GM19238 (cell line): ENCODE measurements around the gene AP2A2.

Experiments used
- DNase-seq: peaks from one replicate; pipeline ENCODE4 v3.0.0; 2011; ENCODE audit warnings: low spot score; ENCODE audit not compliant: insufficient read length

The AP2A2 gene

DNA sequence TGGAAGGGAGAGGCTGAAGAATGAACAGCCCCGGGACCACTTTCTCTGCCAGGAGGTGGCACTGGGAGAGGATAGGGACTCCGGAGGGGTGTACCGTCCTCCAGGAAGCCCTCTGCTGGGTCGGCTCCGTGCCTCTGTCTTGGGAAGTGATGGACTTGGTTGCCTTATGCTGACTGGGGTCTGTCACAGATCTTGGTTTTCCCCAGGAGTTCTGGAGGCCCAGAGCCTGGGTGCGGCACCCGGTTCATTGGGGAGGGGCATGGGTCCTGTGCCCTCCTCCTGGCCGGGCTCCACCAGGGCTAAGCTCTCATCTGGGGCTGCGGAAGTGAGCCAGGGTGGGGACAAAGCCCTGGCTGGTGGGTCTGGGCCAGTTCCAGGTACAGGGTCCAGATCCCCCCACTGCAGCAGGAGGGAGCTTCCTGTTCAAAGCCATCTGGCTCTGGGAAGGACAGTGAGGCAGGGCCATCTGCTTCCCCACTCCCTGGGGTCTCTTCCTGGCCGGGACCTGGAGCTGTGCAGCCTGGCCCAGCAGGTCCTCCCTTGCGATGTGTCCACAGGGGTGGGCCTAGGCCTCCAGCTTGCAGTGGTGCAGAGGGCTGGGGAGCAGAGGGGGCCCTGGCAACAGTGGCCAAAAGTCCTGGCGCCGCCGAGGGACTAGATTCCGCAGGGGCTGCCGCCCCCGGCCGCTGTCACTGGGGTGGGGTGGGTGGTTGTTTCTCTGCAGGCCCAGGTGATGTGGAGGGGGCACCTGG lies 1.1 kb upstream of the AP2A2 start:
- DNase-seq: no peak

- DNase-seq: no peak
Observed at GRCh38 chr11:925158-925495, 543 bp upstream of the AP2A2 start.

DNA sequence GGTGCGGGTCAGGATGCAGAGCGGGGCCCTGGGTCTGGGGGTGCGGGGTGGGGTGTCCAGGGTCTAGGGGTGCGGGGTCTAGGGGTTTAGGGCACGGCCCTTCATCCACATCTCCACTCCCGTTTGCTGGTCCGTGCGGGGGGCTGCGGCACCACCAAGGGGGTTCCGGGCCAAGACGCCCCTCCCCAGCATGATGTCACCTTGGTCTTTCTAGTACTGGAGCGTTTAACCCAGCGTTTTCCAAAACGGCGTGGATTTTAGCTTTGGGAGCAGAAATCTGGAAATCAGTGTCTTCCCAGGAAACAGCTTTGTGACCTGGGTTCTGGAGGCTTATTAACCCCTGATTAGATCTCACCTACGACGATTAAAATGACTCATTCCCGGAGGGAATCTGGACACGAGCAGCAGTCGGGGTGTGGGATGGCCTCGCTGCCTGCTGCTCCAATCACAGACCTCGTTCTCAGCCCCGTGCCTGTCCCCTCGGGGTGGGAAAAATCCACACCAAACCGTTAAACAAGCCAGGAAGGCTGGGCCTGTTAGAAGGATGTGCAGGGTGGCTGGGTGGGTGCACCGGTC lies 759 bp downstream of the AP2A2 start:
- DNase-seq: no peak

- no peak for DNase-seq
Observed at GRCh38 chr11:927871-928270, 2.2 kb downstream of the AP2A2 start.

DNA sequence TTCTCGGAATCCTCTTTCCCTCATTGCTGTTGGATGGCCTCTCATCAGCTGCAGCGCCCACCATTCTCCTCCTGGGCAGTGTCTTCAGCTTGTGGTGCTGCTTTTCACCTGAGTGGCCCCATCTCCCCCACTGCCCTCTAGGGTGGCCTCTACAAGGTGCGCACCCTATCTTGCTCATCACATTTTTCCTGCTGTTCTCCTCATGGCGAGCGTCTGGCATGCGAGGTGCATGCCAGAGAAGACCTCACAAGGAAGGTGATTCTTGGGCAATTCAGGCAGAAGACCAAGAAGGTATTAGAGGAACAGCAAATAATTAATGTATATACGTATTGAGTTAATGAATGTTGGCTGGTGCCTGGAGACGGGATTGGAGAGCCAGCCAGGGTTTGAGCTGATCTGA lies 3.1 kb downstream of the AP2A2 start:
- DNase-seq: no peak

DNA sequence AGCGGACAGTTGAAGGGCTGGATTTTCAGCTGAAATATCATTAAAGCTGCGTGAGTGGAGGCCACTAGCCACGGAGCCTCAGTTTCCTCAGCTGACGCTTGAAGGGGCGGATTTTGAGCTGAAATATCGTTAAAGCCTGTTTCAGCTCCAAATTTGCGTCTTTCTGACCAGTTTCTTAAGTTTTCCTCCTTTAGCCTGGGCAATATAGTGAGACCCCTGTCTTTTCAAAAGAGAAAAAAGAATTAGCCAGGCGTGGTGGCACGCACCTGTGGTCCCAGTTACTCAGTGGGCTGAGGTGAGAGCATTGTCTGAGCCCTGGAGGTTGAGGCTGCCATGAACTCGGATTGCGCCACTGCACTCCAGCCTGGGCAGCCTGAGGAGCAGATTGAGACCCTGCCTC lies 3.7 kb downstream of the AP2A2 start:
- no peak for DNase-seq

- no peak for DNase-seq
Observed at GRCh38 chr11:931385-931784, 5.7 kb downstream of the AP2A2 start.

DNA sequence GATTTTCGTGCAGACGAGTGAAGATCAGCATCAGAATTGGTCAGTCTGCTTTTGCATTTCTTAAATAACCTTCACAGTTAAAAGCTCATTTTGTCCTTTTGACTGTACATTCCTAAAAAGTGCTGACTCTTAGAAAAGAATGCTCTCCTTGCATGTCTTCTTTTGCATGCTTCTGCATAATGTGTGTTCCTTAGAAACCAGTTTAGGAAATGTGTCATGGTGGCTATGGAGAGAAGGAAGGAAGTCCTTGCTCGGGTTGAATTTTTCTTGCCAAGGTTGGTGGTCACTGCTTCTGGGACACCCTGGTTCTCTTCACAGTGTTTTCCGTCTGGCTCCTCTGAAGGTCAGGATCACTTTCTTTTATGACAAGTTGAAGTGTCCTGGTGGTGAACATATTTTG lies 6.8 kb downstream of the AP2A2 start:
- DNase-seq: no peak

DNA sequence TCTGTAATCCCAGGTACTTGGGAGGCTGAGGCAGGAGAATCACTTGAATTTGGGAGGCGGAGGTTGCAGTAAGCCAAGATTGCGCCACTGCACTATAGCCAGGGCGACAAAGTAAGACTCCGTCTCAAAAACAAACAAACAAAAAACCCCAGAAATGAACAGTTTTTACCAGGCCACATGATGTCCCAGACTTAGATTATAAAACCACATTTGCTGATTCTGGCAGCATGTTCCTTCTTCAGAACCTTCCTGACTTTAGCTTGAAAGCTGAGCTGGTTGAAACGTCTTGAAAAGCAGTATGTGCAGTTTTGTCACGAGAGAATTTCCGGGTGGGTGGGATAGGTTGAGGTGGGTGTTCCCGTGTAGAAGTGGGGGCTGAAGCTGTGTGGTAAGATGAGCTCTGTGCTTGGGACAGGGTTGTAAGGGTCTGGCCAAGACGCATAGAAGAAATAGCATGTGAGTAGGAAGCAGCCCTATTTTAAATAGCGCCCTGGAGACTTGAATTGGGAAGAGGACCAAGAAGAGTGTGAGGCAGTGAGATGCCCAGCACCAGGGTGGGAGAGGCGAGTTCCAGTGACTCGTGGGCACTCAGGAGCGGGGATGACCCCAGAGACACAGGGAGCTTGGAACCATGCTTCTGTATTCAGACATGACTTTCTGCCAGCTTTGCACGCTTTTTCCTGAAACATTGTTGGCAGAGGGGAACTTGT lies 7.6 kb downstream of the AP2A2 start:
- DNase-seq: no peak

- DNase-seq: no peak
Observed at GRCh38 chr11:933936-934335, 8.3 kb downstream of the AP2A2 start.

GRCh38 chr11:934527-934926 lies 8.9 kb downstream of the AP2A2 start:
- no peak for DNase-seq

DNA sequence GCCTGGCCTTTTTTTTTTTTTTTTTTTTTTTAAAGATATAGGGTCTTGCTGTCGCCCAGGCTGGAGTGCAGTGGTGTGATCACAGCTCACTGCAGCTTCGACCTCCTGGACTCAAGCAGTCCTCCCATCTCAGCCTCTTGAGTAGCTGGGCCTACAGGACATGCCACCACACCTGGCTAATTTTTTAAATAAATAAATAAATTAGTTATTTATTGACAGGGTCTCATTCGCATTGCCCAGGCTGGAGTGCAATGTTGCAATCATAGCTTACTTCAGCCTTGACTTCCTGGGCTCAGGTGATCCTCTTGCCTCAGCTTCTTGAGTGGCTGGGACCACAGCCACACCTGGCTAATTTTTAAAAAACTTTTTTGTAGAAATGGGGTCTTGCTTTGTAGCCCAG lies 10.5 kb downstream of the AP2A2 start:
- DNase-seq: no peak

DNA sequence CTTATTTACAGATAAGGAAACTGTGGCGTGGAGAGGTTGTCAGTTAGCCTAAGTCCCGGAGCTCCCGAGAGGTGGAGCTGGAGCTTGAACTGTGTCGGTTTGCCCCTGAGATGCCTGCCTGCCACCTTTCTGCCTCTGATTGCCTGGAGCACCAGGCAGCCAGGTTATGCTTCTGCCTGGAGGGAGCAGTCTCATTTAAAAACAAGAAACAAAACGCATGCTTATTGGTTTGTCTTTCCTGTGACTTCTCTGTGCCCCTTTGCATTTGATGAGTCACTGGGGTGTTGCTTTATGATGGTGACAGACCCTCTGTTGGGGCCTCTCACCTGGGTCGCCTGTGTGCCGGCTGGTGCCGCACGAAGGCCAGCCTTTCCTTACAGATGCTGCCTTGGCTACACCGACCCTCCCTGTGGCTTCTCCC lies 12.2 kb downstream of the AP2A2 start:
- no peak for DNase-seq

GRCh38 chr11:940496-941135 lies 14.9 kb downstream of the AP2A2 start:
- DNase-seq: no peak

GRCh38 chr11:942823-943222 lies 17.2 kb downstream of the AP2A2 start:
- no peak for DNase-seq

DNA sequence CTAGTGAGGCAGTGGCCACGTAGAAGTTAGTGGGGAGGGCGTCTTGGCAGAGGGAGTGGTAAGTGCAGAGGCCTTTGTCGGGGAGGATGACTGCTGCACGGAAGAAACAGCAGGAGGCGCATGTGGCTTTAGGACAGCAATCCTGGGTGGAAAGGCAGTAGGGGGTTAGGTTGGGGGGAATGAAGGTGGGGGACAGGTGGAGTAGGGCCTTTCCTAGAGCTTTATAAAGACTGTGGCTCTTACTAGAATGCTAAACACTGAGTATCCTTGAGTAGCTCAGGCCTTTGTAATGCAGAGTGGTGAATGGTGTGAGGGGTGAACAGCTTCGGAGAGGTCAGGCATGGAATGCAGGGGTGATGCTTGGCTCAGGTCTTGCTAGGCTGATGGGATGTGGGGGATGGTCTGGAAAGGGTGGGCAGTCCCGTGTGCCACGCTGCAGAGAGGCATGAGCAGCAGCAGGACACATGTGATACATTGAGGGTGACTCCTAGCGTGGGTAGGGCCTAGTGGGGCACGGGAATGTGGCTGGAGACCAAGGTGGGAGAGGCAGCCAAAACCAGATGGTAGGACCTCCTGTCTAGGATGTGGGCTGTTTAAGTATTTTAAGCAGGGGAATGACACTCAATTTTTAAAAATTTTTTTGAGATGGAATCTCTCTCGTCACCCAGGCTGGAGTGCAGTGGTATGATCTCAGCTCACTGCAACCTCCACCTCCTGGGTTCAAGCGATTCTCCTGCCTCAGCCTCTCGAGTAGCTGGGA lies 19.2 kb downstream of the AP2A2 start:
- DNase-seq: no peak

DNA sequence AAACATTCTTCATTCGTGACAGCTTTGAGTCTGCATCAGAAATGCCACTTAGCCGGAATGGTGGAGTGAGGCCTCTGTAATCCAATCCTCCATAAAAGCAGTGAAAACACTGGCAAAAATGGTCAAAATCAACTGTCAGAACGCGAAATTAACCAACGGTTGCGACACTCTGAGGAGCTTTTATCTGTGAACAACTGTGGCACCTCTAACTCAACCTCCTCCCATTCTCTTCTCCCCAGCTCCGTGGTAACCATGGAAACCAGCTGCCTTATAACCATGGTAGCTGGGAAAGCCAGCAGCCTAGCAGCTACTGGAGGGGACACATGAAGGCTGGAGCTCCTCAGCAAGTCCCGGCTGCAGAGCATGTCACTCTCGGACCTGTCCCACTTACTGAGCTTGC lies 20.3 kb downstream of the AP2A2 start:
- no peak for DNase-seq

GRCh38 chr11:947744-948143 lies 22.1 kb downstream of the AP2A2 start:
- no peak for DNase-seq

- no peak for DNase-seq
Observed at GRCh38 chr11:951507-951906, 25.8 kb downstream of the AP2A2 start.

DNA sequence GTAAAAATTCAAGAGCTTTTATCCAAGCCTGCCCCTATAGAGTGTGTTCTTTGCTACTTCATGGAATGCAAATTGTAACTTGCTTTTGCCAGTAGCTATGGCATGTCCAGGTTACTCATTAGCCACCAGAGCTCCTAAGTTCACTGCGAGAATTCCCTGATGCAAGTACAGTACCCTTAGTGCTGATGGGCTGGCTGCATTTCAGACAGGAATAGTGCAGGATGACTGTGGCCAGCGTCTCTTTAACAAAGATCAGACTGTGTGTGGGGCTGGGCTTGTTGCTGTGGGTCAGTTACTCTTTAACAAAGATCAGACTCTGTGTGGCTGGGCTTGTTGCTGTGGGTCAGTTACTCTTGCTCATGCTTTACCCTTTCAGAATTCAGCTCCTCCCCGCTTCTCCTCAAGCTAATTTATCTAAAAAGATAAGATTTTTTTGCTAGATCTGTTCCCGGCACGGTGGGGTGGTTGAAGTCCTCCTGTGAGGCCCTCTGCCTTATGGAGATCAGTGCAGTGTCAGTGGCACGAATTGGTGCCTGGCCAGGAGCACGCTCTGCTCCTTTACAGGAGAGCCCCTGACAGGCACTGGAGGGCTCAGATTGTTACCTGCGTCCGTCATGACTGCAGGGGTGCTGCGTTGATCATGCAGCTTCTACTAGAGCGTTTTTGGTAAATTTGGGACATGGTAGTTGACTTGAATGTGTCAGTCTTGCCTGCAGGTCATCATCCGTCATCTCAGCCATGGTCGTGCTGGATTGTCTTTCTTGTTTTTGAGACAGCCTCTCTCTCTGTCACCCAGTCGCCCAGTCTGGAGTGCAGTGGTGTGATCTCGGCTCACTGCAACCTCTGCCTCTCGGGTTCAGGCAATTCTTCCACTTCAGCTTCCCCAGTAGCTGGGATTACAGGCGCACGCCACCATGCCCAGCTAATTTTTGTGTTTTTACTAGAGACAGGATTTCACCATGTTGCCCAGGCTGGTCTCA lies 27.0 kb downstream of the AP2A2 start:
- DNase-seq: no peak
